Thoracic aorta (tissue), 2 donors: Measurements from ENCODE around the gene PRR33. TPM values are rescaled to one million over a fixed set of nuclear protein-coding genes. Genes with fewer than 3 reads are reported as not detected.

ENCODE experiments used
- ATAC-seq: fragments of 150-250 bp; one replicate; pipeline ENCODE4 v1.8.0; 2017; ENCODE audit warnings: low read depth; ENCODE audit not compliant: insufficient number of reproducible peaks, low FRiP score
- DNase-seq: peaks from one replicate; pipeline ENCODE4 v3.0.0-alpha.2; 2020; ENCODE audit warnings: low spot score
- H3K27ac ChIP-seq, 2 donors: fragments of 200-600 bp; sonication (generic); 1 replicate in 1 of 2; 2 replicates in 1 of 2; pipeline ENCODE4 v1.5.1; 2016; ENCODE audit warnings: mild to moderate bottlenecking in 2 of 2, moderate library complexity in 2 of 2
- H3K27me3 ChIP-seq: fragments of 200-600 bp; sonication (generic); replicated peaks from 2 replicates; pipeline ENCODE4 v1.6.0; 2016; ENCODE audit warnings: mild to moderate bottlenecking; ENCODE audit not compliant: insufficient read depth
- H3K36me3 ChIP-seq: fragments of 200-600 bp; sonication (generic); one replicate; pipeline ENCODE4 v1.5.1; 2016
- H3K4me1 ChIP-seq, 2 donors: fragments of 200-600 bp; sonication (generic); 1 replicate in 1 of 2; 2 replicates in 1 of 2; pipeline versions ENCODE4 v1.5.1 to v1.6.0; 2016; ENCODE audit warnings: low read depth in 2 of 2, mild to moderate bottlenecking in 1 of 2; ENCODE audit not compliant: control insufficient read depth in 1 of 2
- H3K4me3 ChIP-seq: fragments of 200-600 bp; sonication (generic); 2 replicates; pipeline ENCODE4 v1.5.1; 2016; ENCODE audit warnings: mild to moderate bottlenecking
- H3K9me3 ChIP-seq: fragments of 200-600 bp; sonication (generic); 2 replicates; pipeline ENCODE4 v1.5.1; 2016
- total RNA-seq, 2 donors: library from RNA; depleted of rRNA; stranded (reverse); fragments of >200 nt; gene quantifications; one replicate each; pipeline versions ENCODE4 v1.1.0 to v1.2.3, GENCODE V29; 2016
- TF ChIP-seq, protein P1 (sequence below): fragments of 200-600 bp; sonication (generic); IDR thresholded peaks from one replicate; pipeline ENCODE4 v1.5.1; 2019; ENCODE audit warnings: antibody characterized with exemption

Gene PRR33
- total RNA-seq, 2 donors from 2014 or later = 0.41 TPM; not detected in 1

DNA sequence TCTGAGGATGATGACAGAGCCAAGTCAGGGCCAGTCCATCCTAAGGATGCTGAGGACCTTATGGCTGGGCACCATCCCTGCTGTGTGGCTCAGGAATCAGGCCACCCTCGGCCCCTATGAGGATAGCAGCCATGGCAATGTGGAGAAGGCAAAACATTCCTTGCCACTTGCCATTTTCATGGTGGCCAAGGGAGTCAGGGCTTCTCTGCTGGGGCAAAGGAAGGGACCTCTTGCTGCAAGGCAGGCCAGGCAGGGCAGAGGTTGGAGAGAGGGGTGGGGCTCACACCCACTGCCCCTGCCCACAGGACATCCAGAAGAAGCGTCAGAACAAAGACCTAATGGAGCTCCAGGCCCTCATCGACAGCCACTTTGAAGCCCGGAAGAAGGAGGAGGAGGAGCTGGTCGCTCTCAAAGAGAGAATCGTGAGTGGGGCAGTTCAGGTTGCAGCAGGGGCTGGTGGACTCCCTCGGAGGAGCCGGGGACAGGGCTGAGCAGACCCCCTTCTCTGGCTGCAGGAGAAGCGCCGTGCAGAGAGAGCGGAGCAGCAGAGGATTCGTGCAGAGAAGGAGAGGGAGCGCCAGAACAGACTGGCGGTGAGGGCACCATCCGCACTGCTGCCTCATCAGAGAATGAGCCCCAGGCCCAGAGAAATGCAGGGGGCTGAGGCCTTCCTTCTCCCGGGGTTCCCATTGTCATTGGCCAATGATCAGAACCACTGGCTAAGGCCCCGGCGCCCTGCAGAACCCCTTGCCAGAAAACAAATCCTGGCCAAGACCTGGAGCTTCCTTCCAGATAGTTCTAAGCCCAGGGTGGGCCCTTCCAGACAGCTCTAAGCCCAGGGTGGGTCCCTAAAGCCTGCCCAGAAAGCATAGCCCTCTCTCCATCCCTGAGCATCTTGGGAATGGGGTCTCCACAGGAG lies 42.0 kb upstream of the PRR33 start:
- Histone ChIP-seq H3K27me3 (no peaks in the 10 kb centered on the region), H3K36me3 (no peaks in the 10 kb centered on the region), H3K27ac (no peak overlapping the region), H3K4me3 (no peak overlapping the region), H3K4me1 (peaks cover 0 to 9% of the 10 kb centered on the region in 2 donors), H3K9me3 (no peaks in the 10 kb centered on the region)
- DNase-seq (no peak), ATAC-seq (no peak)
- TF ChIP-seq, protein P1, sequence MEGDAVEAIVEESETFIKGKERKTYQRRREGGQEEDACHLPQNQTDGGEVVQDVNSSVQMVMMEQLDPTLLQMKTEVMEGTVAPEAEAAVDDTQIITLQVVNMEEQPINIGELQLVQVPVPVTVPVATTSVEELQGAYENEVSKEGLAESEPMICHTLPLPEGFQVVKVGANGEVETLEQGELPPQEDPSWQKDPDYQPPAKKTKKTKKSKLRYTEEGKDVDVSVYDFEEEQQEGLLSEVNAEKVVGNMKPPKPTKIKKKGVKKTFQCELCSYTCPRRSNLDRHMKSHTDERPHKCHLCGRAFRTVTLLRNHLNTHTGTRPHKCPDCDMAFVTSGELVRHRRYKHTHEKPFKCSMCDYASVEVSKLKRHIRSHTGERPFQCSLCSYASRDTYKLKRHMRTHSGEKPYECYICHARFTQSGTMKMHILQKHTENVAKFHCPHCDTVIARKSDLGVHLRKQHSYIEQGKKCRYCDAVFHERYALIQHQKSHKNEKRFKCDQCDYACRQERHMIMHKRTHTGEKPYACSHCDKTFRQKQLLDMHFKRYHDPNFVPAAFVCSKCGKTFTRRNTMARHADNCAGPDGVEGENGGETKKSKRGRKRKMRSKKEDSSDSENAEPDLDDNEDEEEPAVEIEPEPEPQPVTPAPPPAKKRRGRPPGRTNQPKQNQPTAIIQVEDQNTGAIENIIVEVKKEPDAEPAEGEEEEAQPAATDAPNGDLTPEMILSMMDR = no peak

DNA sequence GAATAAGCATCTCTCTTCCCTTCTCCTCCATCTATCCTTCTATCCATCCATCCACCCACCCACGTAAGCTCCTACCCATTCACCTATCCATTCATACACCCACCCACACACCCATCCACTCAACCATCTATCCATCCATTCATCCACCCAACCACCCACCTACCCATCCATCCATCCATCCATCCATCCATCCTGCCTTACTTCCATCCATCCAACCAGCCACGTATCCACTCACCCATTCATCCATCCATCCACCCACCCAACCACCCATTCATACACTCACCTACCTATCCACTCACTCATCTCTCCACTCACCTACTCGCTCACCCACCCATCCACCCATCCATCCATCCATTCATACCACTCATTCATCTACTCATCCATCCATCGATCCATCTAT lies 41.0 kb upstream of the PRR33 start:
- Histone ChIP-seq H3K4me3 (no peak overlapping the region), H3K36me3 (no peaks in the 10 kb centered on the region), H3K27ac (no peak overlapping the region), H3K27me3 (no peaks in the 10 kb centered on the region), H3K9me3 (no peaks in the 10 kb centered on the region), H3K4me1 (peaks cover 0 to 9% of the 10 kb centered on the region in 2 donors)
- ATAC-seq (no peak), DNase-seq (no peak)
- TF ChIP-seq, protein P1 = no peak

DNA sequence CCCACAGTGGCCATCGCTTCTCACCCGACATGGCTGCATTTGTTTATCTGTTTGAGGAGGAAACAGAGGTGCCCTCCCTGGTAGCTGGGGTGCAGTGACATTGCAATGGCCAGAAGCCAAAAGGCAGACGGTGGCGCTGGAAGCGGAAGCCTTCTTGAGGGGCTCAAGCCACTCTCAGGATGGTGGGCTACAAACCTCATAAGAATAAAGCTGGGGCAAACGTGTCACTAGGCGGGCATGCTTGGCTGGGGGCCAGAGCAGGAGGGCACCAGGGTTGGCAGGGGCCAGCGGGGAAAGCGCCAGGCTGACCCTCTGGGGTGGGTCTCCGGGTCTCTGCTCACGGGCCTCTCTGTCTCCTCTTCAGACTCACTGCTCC lies 40.4 kb upstream of the PRR33 start:
- ATAC-seq = no peak
- Histone ChIP-seq H3K27me3 (no peaks in the 10 kb centered on the region), H3K4me1 (peaks cover 0 to 9% of the 10 kb centered on the region in 2 donors), H3K27ac (no peak overlapping the region), H3K36me3 (no peaks in the 10 kb centered on the region), H3K9me3 (no peaks in the 10 kb centered on the region), H3K4me3 (no peak overlapping the region)
- TF ChIP-seq, protein P1 = no peak
- no peak for DNase-seq

DNA sequence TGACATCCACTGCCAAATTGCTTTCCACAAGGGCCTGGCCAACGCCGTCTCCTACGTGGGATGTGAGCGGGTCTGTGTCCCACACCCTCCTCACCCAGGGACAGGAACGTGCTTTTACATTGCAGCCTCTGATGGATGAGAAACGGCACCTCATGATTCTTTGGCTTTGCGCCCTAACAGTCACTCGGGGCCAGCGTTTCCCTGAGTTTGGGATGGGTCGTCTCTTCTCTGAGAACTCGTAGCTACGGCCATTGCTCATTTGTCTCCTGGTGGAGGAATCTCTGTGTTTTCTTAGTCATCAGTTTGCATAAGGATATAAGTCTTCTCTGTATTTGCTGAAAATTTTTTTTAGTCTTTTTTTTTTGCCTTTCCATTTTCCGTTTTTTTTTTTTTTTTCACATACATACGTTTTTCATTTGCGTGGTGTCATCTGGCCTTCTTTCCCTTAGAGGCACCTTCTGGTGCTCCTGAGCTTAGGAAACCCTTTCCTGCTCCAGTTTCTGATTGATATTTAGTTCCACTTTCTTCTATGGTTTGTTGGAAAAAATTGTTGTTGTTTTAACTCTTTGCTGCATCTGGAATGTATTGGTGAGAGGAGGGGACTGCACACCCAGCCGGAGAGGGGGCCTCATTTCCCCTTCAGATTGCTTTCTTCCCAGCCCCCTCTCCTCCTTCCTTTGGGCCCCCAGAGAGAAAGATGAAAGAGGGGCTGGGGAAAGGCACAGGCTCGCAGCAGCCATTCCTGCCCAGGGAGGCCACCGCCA lies 39.8 kb upstream of the PRR33 start:
- TF ChIP-seq, protein P1 = no peak
- Histone ChIP-seq H3K4me3 (no peak overlapping the region), H3K27me3 (no peaks in the 10 kb centered on the region), H3K4me1 (peaks cover 0 to 9% of the 10 kb centered on the region in 2 donors), H3K9me3 (no peaks in the 10 kb centered on the region), H3K36me3 (no peaks in the 10 kb centered on the region), H3K27ac (no peak overlapping the region)
- ATAC-seq (no peak), DNase-seq (no peak)

DNA sequence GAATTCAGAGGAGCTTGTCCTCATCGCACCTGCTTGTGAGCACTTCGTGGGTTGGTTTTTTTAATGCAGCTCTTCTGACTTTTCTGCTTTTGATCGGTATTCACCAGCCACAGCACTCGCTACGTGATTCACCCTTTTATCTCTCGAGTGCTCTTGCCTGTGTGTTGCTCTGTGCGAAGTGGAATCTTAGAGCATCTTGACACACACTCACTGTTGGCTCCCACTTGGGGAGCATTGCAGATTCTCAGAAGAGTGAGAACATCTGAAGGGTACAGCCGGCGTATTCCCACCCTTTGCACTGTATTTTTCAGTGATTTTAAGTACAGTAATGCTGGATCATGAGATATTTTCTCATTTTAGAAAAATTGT lies 38.8 kb upstream of the PRR33 start:
- Histone ChIP-seq H3K27me3 (no peaks in the 10 kb centered on the region), H3K9me3 (no peaks in the 10 kb centered on the region), H3K27ac (no peak overlapping the region), H3K36me3 (no peaks in the 10 kb centered on the region), H3K4me3 (no peak overlapping the region), H3K4me1 (peaks cover 0 to 9% of the 10 kb centered on the region in 2 donors)
- ATAC-seq = no peak
- DNase-seq = no peak
- TF ChIP-seq, protein P1 = no peak
